Stimulated activated naive CD4-positive, alpha-beta T cell treated with Interleukin-2 at 50 U/mL for 16 hours (primary cell): ENCODE data around the gene VGLL3.

Source experiments
- DNase-seq: peaks from one replicate; lab custom pipeline; 2025; lab: John Stamatoyannopoulos, UW

VGLL3 gene

GRCh38 chr3:86950717-86951116, 40.2 kb downstream of the VGLL3 start:
- no peak for DNase-seq

GRCh38 chr3:86949850-86950249, 41.1 kb downstream of the VGLL3 start:
- DNase-seq: no peak

- DNase-seq: no peak
Measured at GRCh38 chr3:86948822-86949221, 42.1 kb downstream of the VGLL3 start.

GRCh38 chr3:86942206-86942605, 48.7 kb downstream of the VGLL3 start:
- no peak for DNase-seq

GRCh38 chr3:86938416-86939105, 52.4 kb downstream of the VGLL3 start:
- no peak for DNase-seq

GRCh38 chr3:86937306-86937791, 53.6 kb downstream of the VGLL3 start:
- no peak for DNase-seq

- DNase-seq: no peak
Measured at GRCh38 chr3:86934851-86935250, 56.1 kb downstream of the VGLL3 start.

GRCh38 chr3:86930831-86931230, 60.1 kb downstream of the VGLL3 start:
- no peak for DNase-seq

GRCh38 chr3:86930181-86930580, 60.8 kb downstream of the VGLL3 start:
- DNase-seq: no peak

GRCh38 chr3:86929046-86929445, 61.9 kb downstream of the VGLL3 start:
- no peak for DNase-seq

- DNase-seq: no peak
Measured at GRCh38 chr3:86923071-86923491, 67.9 kb downstream of the VGLL3 start.

- DNase-seq: no peak
Measured at GRCh38 chr3:86921971-86922680, 68.8 kb downstream of the VGLL3 start.

- DNase-seq: no peak
Measured at GRCh38 chr3:86914670-86915069, 76.3 kb downstream of the VGLL3 start.

- no peak for DNase-seq
Measured at GRCh38 chr3:86913160-86913559, 77.8 kb downstream of the VGLL3 start.

- no peak for DNase-seq
Measured at GRCh38 chr3:86895202-86895601, 95.7 kb downstream of the VGLL3 start.

GRCh38 chr3:86890741-86891396, 100.1 kb downstream of the VGLL3 start:
- DNase-seq: no peak
